ENCODE results near the gene MAU2. TPM values are rescaled to one million over a fixed set of nuclear protein-coding genes. Genes with fewer than 3 reads are reported as not detected.

The MAU2 gene
- total and polyA plus RNA-seq, 2 of the 13 experiments (the other 11 are each of a cell fraction or from before 2014, with no cell fraction given) = 16.8 to 33.8 TPM

DNA sequence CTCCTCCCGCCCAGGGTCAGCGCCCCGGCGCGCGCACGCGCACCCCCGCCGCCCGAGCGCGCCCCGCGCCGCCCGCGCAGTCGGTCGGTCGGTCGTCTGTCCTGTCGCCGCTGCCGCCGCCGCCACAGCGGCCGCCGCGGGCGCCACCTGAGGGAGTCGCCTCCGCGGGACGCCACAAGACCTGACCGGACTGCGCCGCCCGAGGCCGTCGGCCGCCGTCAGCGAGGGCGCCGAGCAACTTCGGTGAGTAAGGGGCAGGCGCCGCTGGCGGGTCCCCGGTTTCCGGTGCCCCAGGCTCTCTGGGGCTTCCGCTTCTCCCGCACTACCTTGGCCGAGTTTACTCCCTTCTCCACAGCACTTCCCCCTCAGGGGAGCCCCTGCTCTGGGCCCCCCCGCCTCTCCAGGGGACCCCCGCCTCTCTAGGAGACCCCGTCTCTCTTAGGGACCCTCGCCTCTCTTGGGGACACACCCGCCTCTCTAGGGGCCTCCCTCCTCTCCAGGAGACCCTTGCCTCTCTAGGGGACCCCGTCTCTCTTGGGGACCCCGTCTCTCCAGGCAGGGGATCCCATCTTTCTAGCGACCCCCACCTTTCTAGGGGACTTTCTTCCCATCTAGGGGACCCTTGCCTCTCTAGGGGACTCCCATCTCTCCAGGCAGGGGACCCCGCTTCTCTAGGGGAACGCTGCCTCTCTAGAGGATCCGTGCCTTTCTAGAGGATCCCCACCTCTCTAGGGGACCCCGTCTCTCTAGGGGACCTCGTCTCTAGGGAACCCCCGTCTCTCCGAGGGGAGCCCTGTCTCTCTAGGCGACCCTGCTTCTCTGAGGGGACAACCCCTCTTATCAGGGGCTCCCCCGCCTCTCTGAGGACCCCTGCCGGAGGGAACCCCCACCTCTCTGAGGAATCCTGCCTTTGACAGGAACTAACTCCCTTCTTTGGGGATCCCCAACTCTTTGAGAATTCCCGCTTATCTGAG lies 65.6 kb downstream of the MAU2 start (continued):
- TF ChIP-seq SOX13 (IDR thresholded peaks at IDR 0.05) (no peak), SOX13 (CRISPR knock-in tag; conservative IDR thresholded peaks at IDR 0.05 in 1 of 2, IDR thresholded peaks at IDR 0.05 in 1 of 2) (no peak), MYC (CRISPR knock-in tag; IDR thresholded peaks at IDR 0.05; ENCODE audit: borderline replicate concordance) (0 out of 2 replicates have a peak, but pooled peaks have one; percentile 18), ZNF747 (CRISPR knock-in tag; IDR thresholded peaks at IDR 0.05; ENCODE audit: borderline replicate concordance) (0 out of 2 replicates have a peak, but pooled peaks have one; percentile 22), ZNF766 (CRISPR knock-in tag; IDR thresholded peaks at IDR 0.05; ENCODE audit: borderline replicate concordance) (no peak), MATR3 (CRISPR knock-in tag; IDR thresholded peaks at IDR 0.05) (no peak), CHD4 (IDR thresholded peaks at IDR 0.05; ENCODE audit: borderline replicate concordance, low read length) (no peak), RARG (CRISPR knock-in tag; IDR thresholded peaks at IDR 0.05; ENCODE audit: low read depth) (no peak), MXD4 (CRISPR knock-in tag; IDR thresholded peaks at IDR 0.05) (0 out of 2 replicates have a peak, but pooled peaks have one; percentile 0), ZNF530 (CRISPR knock-in tag; IDR thresholded peaks at IDR 0.05; ENCODE audit: low read depth) (no peak), RORA (CRISPR knock-in tag; IDR thresholded peaks at IDR 0.05) (no peak), KDM1A (CRISPR knock-in tag; IDR thresholded peaks at IDR 0.05) (no peak), POLR2G (IDR thresholded peaks at IDR 0.05; ENCODE audit: low read depth, low read length) (peak; percentile 63), KAT2B (IDR thresholded peaks at IDR 0.05; ENCODE audit: borderline replicate concordance, low read depth, low read length) (no peak), ZNF317 (CRISPR knock-in tag; IDR thresholded peaks at IDR 0.05) (no peak), MEIS2 (CRISPR knock-in tag; IDR thresholded peaks at IDR 0.05) (no peak), SAP130 (CRISPR knock-in tag; IDR thresholded peaks at IDR 0.05; ENCODE audit: low read depth) (peak; percentile 4; the same call in 1 of the 2 replicates), FOXM1 (CRISPR knock-in tag; IDR thresholded peaks at IDR 0.05) (no peak), ZNF207 (IDR thresholded peaks at IDR 0.05; ENCODE audit: borderline replicate concordance) (no peak), ZSCAN12 (CRISPR knock-in tag; IDR thresholded peaks at IDR 0.05) (no peak), ZNF652 (CRISPR knock-in tag; IDR thresholded peaks at IDR 0.05; ENCODE audit: borderline replicate concordance, low read depth) (no peak), SALL2 (CRISPR knock-in tag; IDR thresholded peaks at IDR 0.05) (no peak), POGZ (CRISPR knock-in tag; IDR thresholded peaks at IDR 0.05) (no peak; the same call in 1 of the 2 replicates)
- TF ChIP-seq, protein P1, sequence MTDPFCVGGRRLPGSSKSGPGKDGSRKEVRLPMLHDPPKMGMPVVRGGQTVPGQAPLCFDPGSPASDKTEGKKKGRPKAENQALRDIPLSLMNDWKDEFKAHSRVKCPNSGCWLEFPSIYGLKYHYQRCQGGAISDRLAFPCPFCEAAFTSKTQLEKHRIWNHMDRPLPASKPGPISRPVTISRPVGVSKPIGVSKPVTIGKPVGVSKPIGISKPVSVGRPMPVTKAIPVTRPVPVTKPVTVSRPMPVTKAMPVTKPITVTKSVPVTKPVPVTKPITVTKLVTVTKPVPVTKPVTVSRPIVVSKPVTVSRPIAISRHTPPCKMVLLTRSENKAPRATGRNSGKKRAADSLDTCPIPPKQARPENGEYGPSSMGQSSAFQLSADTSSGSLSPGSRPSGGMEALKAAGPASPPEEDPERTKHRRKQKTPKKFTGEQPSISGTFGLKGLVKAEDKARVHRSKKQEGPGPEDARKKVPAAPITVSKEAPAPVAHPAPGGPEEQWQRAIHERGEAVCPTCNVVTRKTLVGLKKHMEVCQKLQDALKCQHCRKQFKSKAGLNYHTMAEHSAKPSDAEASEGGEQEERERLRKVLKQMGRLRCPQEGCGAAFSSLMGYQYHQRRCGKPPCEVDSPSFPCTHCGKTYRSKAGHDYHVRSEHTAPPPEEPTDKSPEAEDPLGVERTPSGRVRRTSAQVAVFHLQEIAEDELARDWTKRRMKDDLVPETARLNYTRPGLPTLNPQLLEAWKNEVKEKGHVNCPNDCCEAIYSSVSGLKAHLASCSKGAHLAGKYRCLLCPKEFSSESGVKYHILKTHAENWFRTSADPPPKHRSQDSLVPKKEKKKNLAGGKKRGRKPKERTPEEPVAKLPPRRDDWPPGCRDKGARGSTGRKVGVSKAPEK (CRISPR knock-in tag; IDR thresholded peaks at IDR 0.05; ENCODE audit: borderline replicate concordance) = no peak
- TF ChIP-seq, protein P2, sequence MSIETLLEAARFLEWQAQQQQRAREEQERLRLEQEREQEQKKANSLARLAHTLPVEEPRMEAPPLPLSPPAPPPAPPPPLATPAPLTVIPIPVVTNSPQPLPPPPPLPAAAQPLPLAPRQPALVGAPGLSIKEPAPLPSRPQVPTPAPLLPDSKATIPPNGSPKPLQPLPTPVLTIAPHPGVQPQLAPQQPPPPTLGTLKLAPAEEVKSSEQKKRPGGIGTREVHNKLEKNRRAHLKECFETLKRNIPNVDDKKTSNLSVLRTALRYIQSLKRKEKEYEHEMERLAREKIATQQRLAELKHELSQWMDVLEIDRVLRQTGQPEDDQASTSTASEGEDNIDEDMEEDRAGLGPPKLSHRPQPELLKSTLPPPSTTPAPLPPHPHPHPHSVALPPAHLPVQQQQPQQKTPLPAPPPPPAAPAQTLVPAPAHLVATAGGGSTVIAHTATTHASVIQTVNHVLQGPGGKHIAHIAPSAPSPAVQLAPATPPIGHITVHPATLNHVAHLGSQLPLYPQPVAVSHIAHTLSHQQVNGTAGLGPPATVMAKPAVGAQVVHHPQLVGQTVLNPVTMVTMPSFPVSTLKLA (IDR thresholded peaks at IDR 0.05) = no peak
- TF ChIP-seq, protein P3, sequence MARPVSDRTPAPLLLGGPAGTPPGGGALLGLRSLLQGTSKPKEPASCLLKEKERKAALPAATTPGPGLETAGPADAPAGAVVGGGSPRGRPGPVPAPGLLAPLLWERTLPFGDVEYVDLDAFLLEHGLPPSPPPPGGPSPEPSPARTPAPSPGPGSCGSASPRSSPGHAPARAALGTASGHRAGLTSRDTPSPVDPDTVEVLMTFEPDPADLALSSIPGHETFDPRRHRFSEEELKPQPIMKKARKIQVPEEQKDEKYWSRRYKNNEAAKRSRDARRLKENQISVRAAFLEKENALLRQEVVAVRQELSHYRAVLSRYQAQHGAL (CRISPR knock-in tag; IDR thresholded peaks at IDR 0.05; ENCODE audit: not compliant biosample characterization) = no peak

Data from HepG2 (cell line).